Neural cell (in vitro differentiated cells): ENCODE results near the gene ERCC5. TPM values are rescaled to one million over a fixed set of nuclear protein-coding genes. Genes with fewer than 3 reads are reported as not detected.
A peak's percentile ranks its signal among the peaks of the same experiment; 100 is the strongest.

Experiments used
- H2AFZ ChIP-seq: fragments of 200-600, 300-800 bp; sonication (generic), shearing (Covaris generic); 2 replicates; pipeline ENCODE4 v1.6.0; 2014; ENCODE audit warnings: low read depth, mild to moderate bottlenecking, antibody characterized with exemption, low read length, moderate library complexity
- H3F3A ChIP-seq: fragments of 200-600 bp; shearing (Covaris generic); 2 replicates; pipeline ENCODE4 v1.6.1; 2016; ENCODE audit warnings: mild to moderate bottlenecking, moderate library complexity, mixed read lengths, antibody characterized with exemption, low read length; ENCODE audit not compliant: insufficient read depth, poor library complexity, severe bottlenecking
- H3K27ac ChIP-seq: fragments of 200-600, 300-800 bp; sonication (generic), shearing (Covaris generic); 2 replicates; pipeline ENCODE4 v1.5.1; 2014; ENCODE audit warnings: mild to moderate bottlenecking, low read length, moderate library complexity
- H3K27me3 ChIP-seq: fragments of 300-800, 200-600 bp; sonication (generic), shearing (Covaris generic); 2 replicates; pipeline ENCODE4 v1.6.0; 2014; ENCODE audit warnings: mild to moderate bottlenecking, low read depth, low read length, moderate library complexity; ENCODE audit not compliant: insufficient read depth
- H3K36me3 ChIP-seq: fragments of 300-800, 200-600 bp; sonication (generic), shearing (Covaris generic); 2 replicates; pipeline ENCODE4 v1.5.1; 2014; ENCODE audit warnings: mild to moderate bottlenecking, antibody characterized with exemption, low read length, moderate library complexity; ENCODE audit not compliant: insufficient read depth
- H3K4me2 ChIP-seq: fragments of 300-800, 200-600 bp; sonication (generic), shearing (Covaris generic); 2 replicates; pipeline ENCODE4 v1.6.0; 2014; ENCODE audit warnings: mild to moderate bottlenecking, low read length
- H3K4me3 ChIP-seq: fragments of 300-800, 200-600 bp; sonication (generic), shearing (Covaris generic); 2 replicates; pipeline ENCODE4 v1.5.1; 2014; ENCODE audit warnings: mild to moderate bottlenecking, low read length, moderate library complexity
- H3K79me2 ChIP-seq: fragments of 200-600 bp; shearing (Covaris generic); replicated peaks from 2 replicates; pipeline ENCODE4 v1.6.0; 2014; ENCODE audit warnings: mild to moderate bottlenecking, low read length, moderate library complexity; ENCODE audit not compliant: insufficient read depth
- H3K9ac ChIP-seq: fragments of 300-800, 200-600 bp; sonication (generic), shearing (Covaris generic); 2 replicates; pipeline ENCODE4 v1.6.1; 2016; ENCODE audit warnings: mild to moderate bottlenecking, low read length, mixed read lengths
- H3K9me2 ChIP-seq: fragments of 200-600 bp; shearing (Covaris generic); 2 replicates; pipeline ENCODE4 v1.6.1; 2016; ENCODE audit warnings: mild to moderate bottlenecking, low read length, mixed read lengths; ENCODE audit not compliant: insufficient read depth
- H3K9me3 ChIP-seq: fragments of 200-600, 300-800 bp; sonication (generic), shearing (Covaris generic); 2 replicates; pipeline ENCODE4 v1.6.1; 2016; ENCODE audit warnings: mild to moderate bottlenecking, mixed run types, low read length, moderate library complexity, mixed read lengths
- H4K20me1 ChIP-seq: fragments of 200-600 bp; shearing (Covaris generic); 2 replicates; pipeline ENCODE4 v1.6.1; 2016; ENCODE audit warnings: mild to moderate bottlenecking, mixed run types; ENCODE audit not compliant: insufficient read depth
- CTCF ChIP-seq: fragments of 450-650 bp; IDR thresholded peaks from 2 replicates; pipeline ENCODE4 v1.5.1; 2014; ENCODE audit warnings: antibody characterized with exemption, mild to moderate bottlenecking, moderate library complexity; ENCODE audit not compliant: poor library complexity, severe bottlenecking
- EP300 ChIP-seq: fragments of 450-650 bp; conservative IDR thresholded peaks from 2 replicates; pipeline ENCODE4 v1.6.1; 2014; ENCODE audit warnings: antibody characterized with exemption, mild to moderate bottlenecking, moderate library complexity; ENCODE audit not compliant: poor library complexity, severe bottlenecking
- EZH2 ChIP-seq: fragments of 200-600, 300-800 bp; shearing (Covaris generic), sonication (generic); IDR thresholded peaks from 2 replicates; pipeline ENCODE4 v1.6.1; 2014; ENCODE audit warnings: antibody characterized with exemption, low read length, borderline replicate concordance, mild to moderate bottlenecking; ENCODE audit not compliant: insufficient read depth, poor library complexity, severe bottlenecking
- MXI1 ChIP-seq: fragments of 450-650 bp; conservative IDR thresholded peaks from 2 replicates; pipeline ENCODE4 v1.6.1; 2014; ENCODE audit warnings: antibody characterized with exemption, mild to moderate bottlenecking; ENCODE audit not compliant: poor library complexity, severe bottlenecking
- POLR2AphosphoS5 ChIP-seq: IDR thresholded peaks from 2 replicates; pipeline ENCODE4 v1.6.1; 2012
- RAD21 ChIP-seq: fragments of 450-650 bp; conservative IDR thresholded peaks from 2 replicates; pipeline ENCODE4 v1.6.1; 2014; ENCODE audit warnings: antibody characterized with exemption, mild to moderate bottlenecking, moderate library complexity
- REST ChIP-seq: IDR thresholded peaks from 2 replicates; pipeline ENCODE4 v1.6.1; 2012; ENCODE audit warnings: borderline replicate concordance
- SMC3 ChIP-seq: fragments of 450-650 bp; conservative IDR thresholded peaks from 2 replicates; pipeline ENCODE4 v1.6.1; 2014; ENCODE audit warnings: antibody characterized with exemption, mild to moderate bottlenecking, moderate library complexity; ENCODE audit not compliant: poor library complexity
- TAF1 ChIP-seq: IDR thresholded peaks from 2 replicates; pipeline ENCODE4 v1.6.1; 2012; ENCODE audit warnings: low read depth
- polyA plus RNA-seq: library from polyadenylated mRNA; depleted of rRNA; stranded (reverse); fragments of >200 nt; gene quantifications from 2 replicates; pipeline ENCODE4 v1.2.3, GENCODE V29; 2014

Gene ERCC5
- polyA plus RNA-seq, 1 donor from 2014 or later: 67.5 TPM

GRCh38 chr13:102839462-102839861 is 6.4 kb upstream of the ERCC5 start:
- no peaks in the 10 kb centered on the region for H3K9me3 ChIP-seq
- H3K9ac ChIP-seq: no peak overlapping the region
- H2AFZ ChIP-seq: no peak overlapping the region
- no peak overlapping the region for H3K27ac ChIP-seq
- no peaks in the 10 kb centered on the region for H3K9me2 ChIP-seq
- no peak for TF ChIP-seq MXI1
- no peak for TF ChIP-seq EZH2
- TF ChIP-seq SMC3: no peak
- TF ChIP-seq RAD21: no peak
- TF ChIP-seq REST: no peak
- no peak for TF ChIP-seq TAF1
- TF ChIP-seq EP300: no peak
- no peak for TF ChIP-seq CTCF
- TF ChIP-seq POLR2AphosphoS5: no peak
- no peaks in the 10 kb centered on the region for H3K27me3 ChIP-seq
- no peaks in the 10 kb centered on the region for H3K79me2 ChIP-seq
- H3K4me3 ChIP-seq: no peak overlapping the region
- no peaks in the 10 kb centered on the region for H3F3A ChIP-seq
- H3K36me3 ChIP-seq: no peaks in the 10 kb centered on the region
- no peak overlapping the region for H3K4me2 ChIP-seq
- no peaks in the 10 kb centered on the region for H4K20me1 ChIP-seq

GRCh38 chr13:102845289-102845629 is 573 bp upstream of the ERCC5 start:
- H3K27me3 ChIP-seq: no peaks in the 10 kb centered on the region
- H3K79me2 ChIP-seq: peaks cover 26% of the 10 kb centered on the region
- H3K27ac ChIP-seq: peak overlapping the region; percentile 97
- TF ChIP-seq SMC3: no peak
- no peak for TF ChIP-seq RAD21
- TF ChIP-seq MXI1: no peak
- TF ChIP-seq TAF1: no peak
- no peak for TF ChIP-seq REST
- TF ChIP-seq POLR2AphosphoS5: no peak
- TF ChIP-seq EP300: no peak
- TF ChIP-seq EZH2: no peak
- TF ChIP-seq CTCF: no peak
- no peaks in the 10 kb centered on the region for H3K9me3 ChIP-seq
- H3K9me2 ChIP-seq: no peaks in the 10 kb centered on the region
- H2AFZ ChIP-seq: peak overlapping the region; percentile 97
- H3K9ac ChIP-seq: peak overlapping the region; percentile 94
- no peaks in the 10 kb centered on the region for H4K20me1 ChIP-seq
- peak overlapping the region; percentile 85 for H3K4me2 ChIP-seq
- peak overlapping the region; percentile 84 for H3K4me3 ChIP-seq
- H3F3A ChIP-seq: peaks cover 5% of the 10 kb centered on the region
- no peaks in the 10 kb centered on the region for H3K36me3 ChIP-seq
